K562 (cell line): ENCODE data around the gene ENKUR. TPM values are rescaled to one million over a fixed set of nuclear protein-coding genes. Genes with fewer than 3 reads are reported as not detected.

Source experiments
- ATAC-seq: fragments of 200-7000 bp; cut with Tn5 transposase; 3 replicates; pipeline ENCODE4 v1.9.1; 2020; ENCODE audit warnings: moderate library complexity
- BruUV-seq: library from RNA; stranded (reverse); fragments of 400-500 nt; replicated peaks from 2 replicates; lab custom pipeline; 2021; lab: Mats Ljungman, UMichigan
- CTCF ChIA-PET: fragments of 300-600 bp; formaldehyde crosslinking; extraction: SDS; loops from one replicate; lab custom pipeline; 2021; ENCODE audit warnings: low intra/inter-chr PET ratio; lab: Yijun Ruan, JAX
- POLR2A ChIA-PET: fragments of 300-600, 350-650 bp; sonication (Branson Sonifier 250); formaldehyde crosslinking; extraction: SDS; loops from one replicate; lab custom pipeline; 2021; ENCODE audit warnings: antibody characterized with exemption, inconsistent platforms; lab: Yijun Ruan, JAX
- DNase-seq, 4 experiments: peaks; one replicate each; pipeline versions ENCODE4 v3.0.0 to v3.0.0-alpha.2; 2011 to 2018; ENCODE audit warnings: low spot score in 3 of 4, mixed read lengths in 3 of 4; ENCODE audit errors: extremely low read depth in 1 of 4
- FAIRE-seq: peaks from 2 replicates; lab custom pipeline; 2011; peaks lifted over from hg19 to GRCh38; lab: Jason Lieb, UNC
- H2AFZ ChIP-seq: 2 replicates; pipeline ENCODE4 v1.6.0; 2011; ENCODE audit warnings: low read depth, low read length, control low read depth, inconsistent platforms
- H3K27ac ChIP-seq: fragments of 200-600 bp; 3 replicates; pipeline ENCODE4 v1.8.0; 2011; ENCODE audit warnings: low read depth, mild to moderate bottlenecking, control low read depth, inconsistent platforms, low read length, moderate library complexity, mixed read lengths; ENCODE audit errors: extremely low read depth
- H3K27me3 ChIP-seq, 2 experiments: fragments of 300-600 bp in 1 of 2; 2 replicates in 1 of 2; 3 replicates in 1 of 2; pipeline versions ENCODE4 v1.6.0 to v1.8.0; 2011; ENCODE audit warnings: inconsistent platforms in 2 of 2, low read length in 2 of 2, mild to moderate bottlenecking in 1 of 2, mixed read lengths in 1 of 2, moderate library complexity in 1 of 2; ENCODE audit not compliant: control insufficient read depth in 2 of 2, insufficient read depth in 2 of 2
- H3K36me3 ChIP-seq: fragments of 300-600 bp; 3 replicates; pipeline ENCODE4 v1.8.0; 2011; ENCODE audit warnings: mild to moderate bottlenecking, low read length, inconsistent platforms; ENCODE audit not compliant: control insufficient read depth, insufficient read depth
- H3K4me1 ChIP-seq, 2 experiments: fragments of 200-600 bp in 1 of 2; replicated peaks in 1 of 2; 2 replicates in 1 of 2; 3 replicates in 1 of 2; pipeline versions ENCODE4 v1.5.1 to v1.8.0; 2011; ENCODE audit warnings: inconsistent platforms in 2 of 2, low read length in 2 of 2, mild to moderate bottlenecking in 1 of 2, mixed read lengths in 1 of 2, moderate library complexity in 1 of 2; ENCODE audit not compliant: control insufficient read depth in 2 of 2, insufficient read depth in 2 of 2
- H3K4me2 ChIP-seq: 2 replicates; pipeline ENCODE4 v1.6.1; 2011; ENCODE audit warnings: low read length, control low read depth, inconsistent platforms, mixed read lengths; ENCODE audit not compliant: insufficient read depth
- H3K4me3 ChIP-seq: fragments of 200-600 bp; sonication (generic), shearing (Covaris generic); 2 replicates; pipeline ENCODE4 v1.5.1; 2016; ENCODE audit warnings: control low read depth, inconsistent platforms
- H3K79me2 ChIP-seq: fragments of 200-600 bp; 3 replicates; pipeline ENCODE4 v1.8.0; 2011; ENCODE audit warnings: low read length, inconsistent platforms; ENCODE audit not compliant: control insufficient read depth, insufficient read depth
- H3K9ac ChIP-seq, 2 experiments: 2 replicates each; pipeline versions ENCODE4 v1.6.0 to v1.6.1; 2011; ENCODE audit warnings: low read depth in 2 of 2, low read length in 2 of 2, control low read depth in 1 of 2, inconsistent platforms in 1 of 2, mild to moderate bottlenecking in 1 of 2, mixed read lengths in 1 of 2; ENCODE audit not compliant: insufficient read depth in 1 of 2
- H3K9me1 ChIP-seq: one replicate; pipeline ENCODE4 v1.6.0; 2011; ENCODE audit warnings: inconsistent platforms, mild to moderate bottlenecking, low read length, moderate library complexity; ENCODE audit not compliant: control insufficient read depth, insufficient read depth
- H3K9me3 ChIP-seq: replicated peaks from 2 replicates; pipeline ENCODE4 v1.5.1; 2011; ENCODE audit warnings: low read depth, low read length, inconsistent platforms; ENCODE audit not compliant: control insufficient read depth, insufficient read depth
- H4K20me1 ChIP-seq: replicated peaks from 2 replicates; pipeline ENCODE4 v1.6.1; 2011; ENCODE audit warnings: low read length, inconsistent platforms, mixed read lengths; ENCODE audit not compliant: control insufficient read depth, insufficient read depth
- CUX1 ChIP-seq: fragments of 200-800 bp; sonication (Bioruptor generic); IDR thresholded peaks from 2 replicates; pipeline ENCODE4 v1.6.1; 2016; ENCODE audit warnings: missing genetic modification characterization, missing compliant biosample characterization
- E2F6 ChIP-seq, 2 experiments: IDR thresholded peaks; 2 replicates each; pipeline ENCODE4 v1.6.1; 2011; ENCODE audit warnings: borderline replicate concordance in 1 of 2, control low read depth in 1 of 2, low read depth in 1 of 2, low read length in 1 of 2, mild to moderate bottlenecking in 1 of 2, mixed read lengths in 1 of 2, moderate library complexity in 1 of 2; ENCODE audit not compliant: insufficient read depth in 1 of 2, insufficient read length in 1 of 2, poor library complexity in 1 of 2, severe bottlenecking in 1 of 2; ENCODE audit errors: extremely low read depth in 1 of 2
- FOXA1 ChIP-seq: fragments of 450-650 bp; IDR thresholded peaks from 2 replicates; pipeline ENCODE4 v1.6.1; 2016; ENCODE audit warnings: mild to moderate bottlenecking, borderline replicate concordance
- NR2F6 ChIP-seq: fragments of 450-650 bp; formaldehyde crosslinking; IDR thresholded peaks from 2 replicates; pipeline ENCODE4 v1.4.0; 2020; ENCODE audit warnings: mild to moderate bottlenecking
- SMARCE1 ChIP-seq: fragments of 450-650 bp; IDR thresholded peaks from 2 replicates; pipeline ENCODE4 v1.7.1; 2016; ENCODE audit warnings: mild to moderate bottlenecking
- TAF15 ChIP-seq: fragments of 200-400 bp; formaldehyde crosslinking; IDR thresholded peaks from 2 replicates; pipeline ENCODE4 v1.6.1; 2017; ENCODE audit warnings: mild to moderate bottlenecking, low read depth, low read length, moderate library complexity
- ZBTB5 ChIP-seq: fragments of 450-650 bp; IDR thresholded peaks from 2 replicates; pipeline ENCODE4 v1.6.1; 2017; ENCODE audit warnings: antibody characterized with exemption
- WGBS: fragments of 100-300 bp; shearing (Covaris generic); methylation state at CpG from one replicate; pipeline ENCODE4 v1.1.6; 2016; ENCODE audit warnings: low coverage, mixed read lengths; ENCODE audit not compliant: insufficient coverage; ENCODE audit errors: missing lambda C conversion rate; 5-methylcytosine and 5-hydroxymethylcytosine counted together
- in situ Hi-C: fragments of 300-500 bp; cut with MboI; formaldehyde crosslinking; loops from 4 replicates; pipeline ENCODE4 v1.15.0; 2018; ENCODE audit warnings: inconsistent platforms, mixed read lengths
- intact Hi-C: fragments of 100-400 bp; cut with micrococcal nuclease; formaldehyde crosslinking; loops from 2 replicates; pipeline ENCODE4 v1.14.2; 2022
- polyA plus RNA-seq, 8 experiments: library from polyadenylated mRNA; depleted of rRNA in 4 of 8; stranded (reverse) in 5 of 8; unstranded in 3 of 8; fragments of >200 nt; fragmentation: Nextera tagmentation in 2 of 8; fragmentation: Illumina TruSeq in 1 of 8; extraction: Ambion mirVana in 2 of 8; extraction: Trizol in 1 of 8; gene quantifications; 2 replicates each; pipeline versions ENCODE4 v1.2.1 to v1.2.3, GENCODE V29; 2011 to 2014; ENCODE audit warnings: inconsistent platforms in 1 of 8, missing spikeins in 1 of 8
- total RNA-seq, 7 experiments: library from RNA; depleted of rRNA in 6 of 7; stranded (reverse); fragments of >200 nt in 6 of 7; fragmentation: Illumina TruSeq in 2 of 7; extraction: Trizol in 2 of 7; gene quantifications; 2 replicates each; pipeline versions ENCODE4 v1.2.1 to v1.2.3, GENCODE V29; 2011 to 2021; ENCODE audit warnings: low replicate concordance in 1 of 7

Gene ENKUR
- total and polyA plus RNA-seq, 9 of the 15 experiments (the other 6 are each of a cell fraction or from before 2014, with no cell fraction given) = 0.06 to 0.46 (median 0.20) TPM

GRCh38 chr10:24950439-24950838 is 65.5 kb downstream of the ENKUR start:
- intact Hi-C loops (loop anchor here (5.0 kb wide), 4 partner anchors 37 to 308 kb away; no protein-coding TSS in a partner anchor), in situ Hi-C loops (loop anchor here (10.0 kb wide), 1 partner anchor 306 kb away; no protein-coding TSS in a partner anchor)
- 68% methylated on average over 5 of the region's 5 CpGs for WGBS
- Histone ChIP-seq H2AFZ (no peak overlapping the region), H3K4me2 (no peak overlapping the region), H3K9ac (no peak overlapping the region), H3K27ac (no peak overlapping the region), H4K20me1 (no peaks in the 10 kb centered on the region), H3K4me1 (peaks cover 18 to 21% of the 10 kb centered on the region in 2 experiments; a peak in 4 of 5 replicates), H3K36me3 (no peaks in the 10 kb centered on the region), H3K27me3 (no peaks in the 10 kb centered on the region), H3K9me3 (no peaks in the 10 kb centered on the region), H3K9me1 (no peaks in the 10 kb centered on the region), H3K79me2 (peaks cover 6% of the 10 kb centered on the region; the same call in 2 of the 3 replicates), H3K4me3 (no peak overlapping the region)
- TF ChIP-seq ZBTB5 (no peak), E2F6 (IDR thresholded peaks at IDR 0.05; ENCODE audit: borderline replicate concordance in 1 of 2, extremely low read depth in 1 of 2, insufficient read depth in 1 of 2, insufficient read length in 1 of 2, low read depth in 1 of 2, low read length in 1 of 2, poor library complexity in 1 of 2, severe bottlenecking in 1 of 2) (no peak), SMARCE1 (no peak), NR2F6 (CRISPR knock-in tag) (no peak), FOXA1 (no peak), CUX1 (no peak), TAF15 (no peak)
- ATAC-seq (no peak), DNase-seq (peak in 2 of 4 experiments; percentile 25 to 28), FAIRE-seq (no peak)
- POLR2A ChIA-PET = no interaction called here
- no TSS peak for BruUV-seq
- CTCF ChIA-PET = no interaction called here
